H1 (cell line): ENCODE data around the gene IST1. TPM values are rescaled to one million over a fixed set of nuclear protein-coding genes. Genes with fewer than 3 reads are reported as not detected.
"Not testable (repeated sequence)": the region's sequence is repeated elsewhere in the genome, so short reads cannot be mapped to it uniquely, and the experiment has no call there.

Experiments
- CTCF ChIA-PET: fragments of 300-600 bp; sonication (Branson Sonifier 250); formaldehyde crosslinking; loops from one replicate; lab custom pipeline; 2021; ENCODE audit not compliant: partially characterized antibody; lab: Charles Lee
- POLR2A ChIA-PET: fragments of 300-600 bp; sonication (Branson Sonifier 250); formaldehyde crosslinking; loops from one replicate; lab custom pipeline; 2021; ENCODE audit warnings: inconsistent platforms; ENCODE audit not compliant: partially characterized antibody; lab: Charles Lee
- DNase-seq, 2 experiments: peaks; one replicate each; pipeline versions ENCODE4 v3.0.0 to v3.0.0-alpha.2; 2010 to 2022; ENCODE audit warnings: low spot score in 2 of 2, low read depth in 1 of 2, mixed read lengths in 1 of 2
- FAIRE-seq: peaks from 2 replicates; lab custom pipeline; 2011; peaks lifted over from hg19 to GRCh38; lab: Jason Lieb, UNC
- H2AFZ ChIP-seq: 2 replicates; pipeline ENCODE4 v1.8.1; 2012; ENCODE audit warnings: low read length, inconsistent platforms
- H2AK5ac ChIP-seq: 2 replicates; pipeline ENCODE4 v1.6.1; 2013; ENCODE audit warnings: low read depth, low read length
- H2BK120ac ChIP-seq: replicated peaks from 2 replicates; pipeline ENCODE3; 2013; ENCODE audit warnings: low read depth, low read length, inconsistent platforms
- H2BK12ac ChIP-seq: 2 replicates; pipeline ENCODE4 v1.6.1; 2013; ENCODE audit warnings: low read depth, low read length
- H2BK15ac ChIP-seq: 2 replicates; pipeline ENCODE4 v1.6.1; 2013; ENCODE audit warnings: low read length
- H2BK20ac ChIP-seq: 2 replicates; pipeline ENCODE4 v1.6.1; 2013; ENCODE audit warnings: low read length
- H2BK5ac ChIP-seq: 2 replicates; pipeline ENCODE4 v1.6.1; 2013; ENCODE audit warnings: low read depth, low read length
- H3K14ac ChIP-seq: 2 replicates; pipeline ENCODE4 v1.6.1; 2013; ENCODE audit warnings: inconsistent platforms; ENCODE audit not compliant: insufficient read length
- H3K18ac ChIP-seq: 2 replicates; pipeline ENCODE4 v1.6.1; 2013; ENCODE audit warnings: low read length; ENCODE audit errors: extremely low read depth
- H3K23ac ChIP-seq: 2 replicates; pipeline ENCODE4 v1.6.1; 2013; ENCODE audit warnings: inconsistent platforms; ENCODE audit not compliant: insufficient read length
- H3K23me2 ChIP-seq: 2 replicates; pipeline ENCODE4 v1.6.1; 2013; ENCODE audit warnings: low read depth, low read length
- H3K27ac ChIP-seq: 2 replicates; pipeline ENCODE4 v1.6.1; 2011; ENCODE audit warnings: low read depth, low read length, inconsistent platforms
- H3K27me3 ChIP-seq, 4 experiments: replicated peaks in 1 of 4; 1 replicate in 1 of 4; 2 replicates in 3 of 4; pipeline versions ENCODE4 v1.6.1 to v1.8.1; 2011 to 2013; ENCODE audit warnings: low read length in 3 of 4, mild to moderate bottlenecking in 3 of 4, inconsistent platforms in 2 of 4, mixed read lengths in 2 of 4, moderate library complexity in 1 of 4; ENCODE audit not compliant: control insufficient read depth in 3 of 4, insufficient read depth in 3 of 4; ENCODE audit errors: extremely low read depth in 1 of 4
- H3K36me3 ChIP-seq, 4 experiments: 2 replicates each; pipeline versions ENCODE4 v1.6.1 to v1.8.1; 2011 to 2013; ENCODE audit warnings: mild to moderate bottlenecking in 4 of 4, low read length in 3 of 4, moderate library complexity in 2 of 4, control low read depth in 1 of 4, inconsistent platforms in 1 of 4; ENCODE audit not compliant: insufficient read depth in 4 of 4, control insufficient read depth in 2 of 4
- H3K4ac ChIP-seq: replicated peaks from 2 replicates; pipeline ENCODE3; 2013; ENCODE audit warnings: low read length, low read depth, mixed read lengths, inconsistent platforms; ENCODE audit not compliant: insufficient read length
- H3K4me1 ChIP-seq, 4 experiments: replicated peaks in 1 of 4; 1 replicate in 1 of 4; 2 replicates in 3 of 4; pipeline versions ENCODE4 v1.6.1 to v1.8.1; 2011 to 2013; ENCODE audit warnings: low read length in 3 of 4, inconsistent platforms in 2 of 4, mixed read lengths in 1 of 4; ENCODE audit not compliant: insufficient read depth in 4 of 4, control insufficient read depth in 3 of 4
- H3K4me2 ChIP-seq, 2 experiments: 2 replicates each; pipeline versions ENCODE4 v1.6.1 to v1.8.1; 2011 to 2013; ENCODE audit warnings: low read depth in 2 of 2, low read length in 2 of 2, control low read depth in 1 of 2, inconsistent platforms in 1 of 2, mild to moderate bottlenecking in 1 of 2; ENCODE audit not compliant: insufficient read depth in 1 of 2
- H3K4me3 ChIP-seq, 4 experiments: fragments of 200-600, 300-600 bp in 1 of 4; sonication (generic), shearing (Covaris generic), sonication (Bioruptor Twin) in 1 of 4; 2 replicates each; pipeline versions ENCODE4 v1.5.1 to v1.8.1; 2011 to 2016; ENCODE audit warnings: low read length in 4 of 4, low read depth in 3 of 4, control low read depth in 2 of 4, inconsistent platforms in 2 of 4, mild to moderate bottlenecking in 2 of 4, mixed read lengths in 1 of 4, moderate library complexity in 1 of 4; ENCODE audit not compliant: insufficient read depth in 2 of 4; ENCODE audit errors: extremely low read depth in 1 of 4
- H3K56ac ChIP-seq: replicated peaks from 2 replicates; pipeline ENCODE3; 2013; ENCODE audit warnings: low read depth, mild to moderate bottlenecking, mixed read lengths, low read length, inconsistent platforms; ENCODE audit not compliant: insufficient read length
- H3K79me1 ChIP-seq: 2 replicates; pipeline ENCODE4 v1.6.1; 2013; ENCODE audit warnings: low read depth, low read length, control low read depth
- H3K79me2 ChIP-seq, 2 experiments: 2 replicates each; pipeline versions ENCODE4 v1.6.1 to v1.8.1; 2012 to 2013; ENCODE audit warnings: low read length in 2 of 2, mild to moderate bottlenecking in 2 of 2, inconsistent platforms in 1 of 2; ENCODE audit not compliant: insufficient read depth in 2 of 2, control insufficient read depth in 1 of 2
- H3K9ac ChIP-seq, 4 experiments: replicated peaks in 1 of 4; 1 replicate in 1 of 4; 2 replicates in 3 of 4; pipeline versions ENCODE4 v1.6.1 to v1.8.1; 2011 to 2013; ENCODE audit warnings: low read depth in 3 of 4, low read length in 3 of 4, control low read depth in 2 of 4, mild to moderate bottlenecking in 2 of 4, moderate library complexity in 2 of 4, inconsistent platforms in 1 of 4; ENCODE audit errors: extremely low read depth in 1 of 4
- H3K9me3 ChIP-seq, 2 experiments: 2 replicates each; pipeline versions ENCODE4 v1.6.1 to v1.8.1; 2012 to 2013; ENCODE audit warnings: mild to moderate bottlenecking in 2 of 2, moderate library complexity in 2 of 2, control low read depth in 1 of 2, inconsistent platforms in 1 of 2, low read depth in 1 of 2, low read length in 1 of 2, mixed read lengths in 1 of 2; ENCODE audit not compliant: insufficient read depth in 2 of 2
- H4K20me1 ChIP-seq, 2 experiments: replicated peaks in 1 of 2; 2 replicates each; pipeline versions ENCODE3 to v1.8.1; 2011 to 2013; ENCODE audit warnings: inconsistent platforms in 2 of 2, low read length in 2 of 2, mild to moderate bottlenecking in 1 of 2; ENCODE audit not compliant: insufficient read depth in 2 of 2, control insufficient read depth in 1 of 2
- H4K5ac ChIP-seq: 2 replicates; pipeline ENCODE4 v1.6.1; 2013; ENCODE audit warnings: low read length, low read depth, mixed read lengths, inconsistent platforms; ENCODE audit not compliant: insufficient read length
- H4K8ac ChIP-seq: 2 replicates; pipeline ENCODE4 v1.8.0; 2013; ENCODE audit warnings: mild to moderate bottlenecking, moderate library complexity, low read length, inconsistent platforms; ENCODE audit not compliant: insufficient read depth; ENCODE audit errors: extremely low read depth
- H4K91ac ChIP-seq: replicated peaks from 2 replicates; pipeline ENCODE3; 2013; ENCODE audit warnings: low read length, mixed read lengths, inconsistent platforms; ENCODE audit not compliant: insufficient read length
- BACH1 ChIP-seq: IDR thresholded peaks from 2 replicates; pipeline ENCODE4 v1.6.1; 2012; ENCODE audit warnings: low read length, improper control_type of control experiment
- JUN ChIP-seq: IDR thresholded peaks from 2 replicates; pipeline ENCODE4 v1.6.1; 2011; ENCODE audit warnings: low read depth, mild to moderate bottlenecking, improper control_type of control experiment, low read length
- SIX5 ChIP-seq: IDR thresholded peaks from 2 replicates; pipeline ENCODE4 v1.6.1; 2011; ENCODE audit warnings: mild to moderate bottlenecking, low read depth, low read length
- TAF1 ChIP-seq: IDR thresholded peaks from 2 replicates; pipeline ENCODE4 v1.6.1; 2011; ENCODE audit warnings: mild to moderate bottlenecking, low read depth, low read length
- WGBS, 2 experiments: shearing (Covaris generic) in 1 of 2; methylation state at CpG; one replicate each; pipeline versions ENCODE4 v1.1.6 to v1.1.7; 2013 to 2015; ENCODE audit warnings: low lambda C conversion rate in 2 of 2, mixed read lengths in 2 of 2, inconsistent platforms in 1 of 2, low coverage in 1 of 2, missing lambda C conversion rate in 1 of 2; ENCODE audit not compliant: insufficient replicate concordance in 2 of 2, insufficient coverage in 1 of 2, insufficient read length in 1 of 2; ENCODE audit errors: extremely low coverage in 1 of 2, missing lambda C conversion rate in 1 of 2; 5-methylcytosine and 5-hydroxymethylcytosine counted together
- polyA plus RNA-seq, 7 experiments: library from polyadenylated mRNA; depleted of rRNA in 3 of 7; stranded (reverse) in 5 of 7; unstranded in 2 of 7; fragments of >200 nt in 5 of 7; fragments of 200-250 nt in 2 of 7; gene quantifications; 1 replicate in 5 of 7; 2 replicates in 1 of 7; 4 replicates in 1 of 7; pipeline versions ENCODE4 v1.2.1 to v1.2.3, GENCODE V29; 2011 to 2013; ENCODE audit warnings: missing spikeins in 2 of 7, mixed read lengths in 2 of 7
- total RNA-seq: library from RNA; stranded (reverse); fragmentation: NEBNext Ultra II Directional; extraction: Animal tissue kit (Norgen Biotek cat#: 25700); gene quantifications from 2 replicates; pipeline ENCODE4 v1.2.1, GENCODE V29; 2021

The IST1 gene
- total and polyA plus RNA-seq, 2 of the 8 experiments (the other 6 are each of a cell fraction or from before 2014, with no cell fraction given) = 190 to 248 TPM

GRCh38 chr16:71904239-71904638 lies 8.9 kb downstream of the IST1 start (continued):
- TF ChIP-seq SIX5 (no peak), JUN (no peak), TAF1 (no peak), BACH1 (no peak)

- H4K20me1 ChIP-seq = peaks cover 37% of the 10 kb centered on the region in 2 experiments
- H3K36me3 ChIP-seq = peaks cover 0 to 17% (median 0%) of the 10 kb centered on the region in 4 experiments; a peak in 2 of 8 replicates
- DNase-seq, H3K4me2 ChIP-seq, H2BK5ac ChIP-seq, H3K9ac ChIP-seq, H3K4me1 ChIP-seq, H3K9me3 ChIP-seq, H3K56ac ChIP-seq, H3K79me1 ChIP-seq, FAIRE-seq, H3K14ac ChIP-seq, H4K91ac ChIP-seq, H3K4ac ChIP-seq, H2AK5ac ChIP-seq, H3K4me3 ChIP-seq, H3K23me2 ChIP-seq, H4K5ac ChIP-seq, H2BK120ac ChIP-seq, H2AFZ ChIP-seq, H3K18ac ChIP-seq, H2BK12ac ChIP-seq, H4K8ac ChIP-seq, H3K27me3 ChIP-seq, H3K23ac ChIP-seq, H3K27ac ChIP-seq, H2BK20ac ChIP-seq, H2BK15ac ChIP-seq: not testable (repeated sequence)
- 99% methylated on average over 6 of the region's 6 CpGs; no CpG with 5 or more reads in 1 of the 2 experiments for WGBS, 2 experiments
- ChIA-PET POLR2A (interaction anchor here (1.1 to 1.2 kb wide), 3 partner anchors 10 to 24 kb away, joined by 3 read pairs; partner anchors contain the start of gene IST1), CTCF (interaction anchor here (0.8 to 2.7 kb wide), 4 partner anchors 16 to 32 kb away, joined by 3 to 7 read pairs (median 4); no protein-coding TSS in a partner anchor)
- H3K79me2 ChIP-seq = peaks cover 68 to 100% of the 10 kb centered on the region in 2 experiments
Measured at GRCh38 chr16:71905765-71906164, 10.4 kb downstream of the IST1 start.
